ENCODE data around the gene MAPK8.
"Not testable (repeated sequence)": the region's sequence is repeated elsewhere in the genome, so short reads cannot be mapped to it uniquely, and the experiment has no call there.

Gene MAPK8

GRCh38 chr10:48336978-48337599, 30.6 kb downstream of the MAPK8 start:
- DNase-seq (ENCODE audit: low read depth), result no peak

GRCh38 chr10:48340734-48341133, 34.3 kb downstream of the MAPK8 start:
- no peak for DNase-seq (ENCODE audit: low read depth)

GRCh38 chr10:48343106-48343505, 36.6 kb downstream of the MAPK8 start:
- no peak for DNase-seq (ENCODE audit: low read depth)

- DNase-seq (ENCODE audit: low read depth), result no peak
These were observed 37.6 kb downstream of the MAPK8 start for GRCh38 chr10:48343921-48344598.

GRCh38 chr10:48346248-48346647, 39.8 kb downstream of the MAPK8 start:
- not testable (repeated sequence) for DNase-seq (ENCODE audit: low read depth)

- not testable (repeated sequence) for DNase-seq (ENCODE audit: low read depth)
These were observed 41.1 kb downstream of the MAPK8 start for GRCh38 chr10:48347539-48347938.

- DNase-seq (ENCODE audit: low read depth), result not testable (repeated sequence)
These were observed 41.5 kb downstream of the MAPK8 start for GRCh38 chr10:48347943-48348342.

GRCh38 chr10:48353246-48353645, 46.8 kb downstream of the MAPK8 start:
- DNase-seq (ENCODE audit: low read depth), result no peak

GRCh38 chr10:48357631-48358030, 51.2 kb downstream of the MAPK8 start:
- DNase-seq (ENCODE audit: low read depth), result no peak

- DNase-seq (ENCODE audit: low read depth), result no peak
These were observed 51.7 kb downstream of the MAPK8 start for GRCh38 chr10:48358162-48358561.

GRCh38 chr10:48358838-48359237, 52.4 kb downstream of the MAPK8 start:
- no peak for DNase-seq (ENCODE audit: low read depth)

- no peak for DNase-seq (ENCODE audit: low read depth)
These were observed 54.7 kb downstream of the MAPK8 start for GRCh38 chr10:48361176-48361575.

- no peak for DNase-seq (ENCODE audit: low read depth)
These were observed 57.3 kb downstream of the MAPK8 start for GRCh38 chr10:48363617-48364355.

GRCh38 chr10:48364659-48365405, 58.4 kb downstream of the MAPK8 start:
- DNase-seq (ENCODE audit: low read depth), result no peak

- DNase-seq (ENCODE audit: low read depth), result no peak
These were observed 59.2 kb downstream of the MAPK8 start for GRCh38 chr10:48365668-48366067.

GRCh38 chr10:48366261-48366660, 59.8 kb downstream of the MAPK8 start:
- DNase-seq (ENCODE audit: low read depth), result no peak

- no peak for DNase-seq (ENCODE audit: low read depth)
These were observed 63.0 kb downstream of the MAPK8 start for GRCh38 chr10:48369501-48369900.

GRCh38 chr10:48377751-48378530, 71.5 kb downstream of the MAPK8 start:
- no peak for DNase-seq (ENCODE audit: low read depth)

- no peak for DNase-seq (ENCODE audit: low read depth)
These were observed 72.2 kb downstream of the MAPK8 start for GRCh38 chr10:48378675-48379074.

GRCh38 chr10:48381971-48382370, 75.5 kb downstream of the MAPK8 start:
- DNase-seq (ENCODE audit: low read depth), result no peak

- no peak for DNase-seq (ENCODE audit: low read depth)
These were observed 76.5 kb downstream of the MAPK8 start for GRCh38 chr10:48382982-48383381.

GRCh38 chr10:48383393-48383792, 76.9 kb downstream of the MAPK8 start:
- no peak for DNase-seq (ENCODE audit: low read depth)
